Activated CD4-positive, alpha-beta T cell treated with anti-CD3 and anti-CD28 coated beads, Interleukin-2, amount 50 U/mL, for 48 hours (primary cell): ENCODE data around the gene ADIPOR1.

Experiments
- DNase-seq, 2 experiments: peaks; one replicate each; pipeline ENCODE4 v3.0.0-alpha.2; 2020

The ADIPOR1 gene

GRCh38 chr1:202968895-202969295, 10.8 kb upstream of the ADIPOR1 start:
- peak; percentile 16 to 40 for DNase-seq

- no peak for DNase-seq
Measured at GRCh38 chr1:202968351-202968750, 10.2 kb upstream of the ADIPOR1 start.

- DNase-seq: peak; percentile 14 to 16
Measured at GRCh38 chr1:202967684-202968281, 9.7 kb upstream of the ADIPOR1 start.

- no peak for DNase-seq
Measured at GRCh38 chr1:202966006-202966898, 8.1 kb upstream of the ADIPOR1 start.

GRCh38 chr1:202965422-202965821, 7.3 kb upstream of the ADIPOR1 start:
- no peak for DNase-seq

- DNase-seq: no peak
Measured at GRCh38 chr1:202964791-202965410, 6.8 kb upstream of the ADIPOR1 start.

GRCh38 chr1:202961220-202961880, 3.2 kb upstream of the ADIPOR1 start:
- no peak for DNase-seq

GRCh38 chr1:202959276-202959620, 1.1 kb upstream of the ADIPOR1 start:
- DNase-seq: no peak

GRCh38 chr1:202958544-202959275, 598 bp upstream of the ADIPOR1 start:
- peak in 1 of 2 experiments; percentile 12 for DNase-seq

- DNase-seq: no peak
Measured at GRCh38 chr1:202956969-202957368, 1.1 kb downstream of the ADIPOR1 start.

GRCh38 chr1:202954057-202954745, 3.9 kb downstream of the ADIPOR1 start:
- no peak for DNase-seq

GRCh38 chr1:202953392-202953791, 4.7 kb downstream of the ADIPOR1 start:
- DNase-seq: no peak

- DNase-seq: no peak
Measured at GRCh38 chr1:202952818-202953217, 5.3 kb downstream of the ADIPOR1 start.

- DNase-seq: no peak
Measured at GRCh38 chr1:202952099-202952498, 6.0 kb downstream of the ADIPOR1 start.

- no peak for DNase-seq
Measured at GRCh38 chr1:202951437-202951836, 6.7 kb downstream of the ADIPOR1 start.

- no peak for DNase-seq
Measured at GRCh38 chr1:202945483-202945882, 12.6 kb downstream of the ADIPOR1 start.

- no peak for DNase-seq
Measured at GRCh38 chr1:202944438-202944921, 13.6 kb downstream of the ADIPOR1 start.

GRCh38 chr1:202942426-202942825, 15.7 kb downstream of the ADIPOR1 start:
- no peak for DNase-seq

GRCh38 chr1:202941372-202941771, 16.7 kb downstream of the ADIPOR1 start:
- DNase-seq: no peak

- no peak for DNase-seq
Measured at GRCh38 chr1:202940561-202940960, 17.6 kb downstream of the ADIPOR1 start.

- no peak for DNase-seq
Measured at GRCh38 chr1:202938287-202938925, 19.7 kb downstream of the ADIPOR1 start.
